Measurements from ENCODE around the gene GEMIN8. TPM values are rescaled to one million over a fixed set of nuclear protein-coding genes. Genes with fewer than 3 reads are reported as not detected.

The GEMIN8 gene
- total RNA-seq, 4 donors from 2014 or later: 8.6 to 22.1 (median 12.6) TPM

GRCh38 chrX:13968198-13968597, 61.5 kb downstream of the GEMIN8 start:
- Histone ChIP-seq H3K9me3 (no peaks in the 10 kb centered on the region), H3K4me1 (no peaks in the 10 kb centered on the region), H3K4me3 (no peak overlapping the region), H3K27me3 (no peaks in the 10 kb centered on the region), H3K36me3 (no peaks in the 10 kb centered on the region), H3K27ac (no peak overlapping the region)
- TF ChIP-seq POLR2AphosphoS5 (IDR thresholded peaks at IDR 0.05) (no peak), CTCF (IDR thresholded peaks at IDR 0.05) (no peak), EP300 (IDR thresholded peaks at IDR 0.05; ENCODE audit: low read depth) (no peak), POLR2A (IDR thresholded peaks at IDR 0.05) (no peak)
- intact Hi-C loops (cut with DNase I; ENCODE audit: low total_unique reads): no loop called here
- no peak for DNase-seq
- WGBS, 2 donors (ENCODE audit: low coverage in 1 of 2): 85 to 100% methylated on average over 1 to 4 of the region's 4 CpGs
- in situ Hi-C loops (cut with MboI; ENCODE audit: low pct_ligation_motif_present in 1 of 4, low pct_unique_long_range_greater_than_20kb in 1 of 4, low sequenced_read_pairs in 3 of 4): no loop called here

- no peak for TF ChIP-seq POLR2AphosphoS5 (IDR thresholded peaks at IDR 0.05)
- no peak for TF ChIP-seq EP300 (IDR thresholded peaks at IDR 0.05; ENCODE audit: low read depth)
- no peak for TF ChIP-seq CTCF (IDR thresholded peaks at IDR 0.05)
- Histone ChIP-seq H3K4me3 (no peak overlapping the region), H3K27ac (no peak overlapping the region), H3K36me3 (no peaks in the 10 kb centered on the region), H3K9me3 (no peaks in the 10 kb centered on the region), H3K27me3 (no peaks in the 10 kb centered on the region), H3K4me1 (no peaks in the 10 kb centered on the region)
- DNase-seq: no peak
- 86% methylated on average over 9 of the region's 9 CpGs; no CpG with 5 or more reads in 1 of the 2 donors for WGBS, 2 donors (ENCODE audit: low coverage in 1 of 2)
- intact Hi-C loops (cut with DNase I; ENCODE audit: low total_unique reads) (no loop called here), in situ Hi-C loops (cut with MboI; ENCODE audit: low pct_ligation_motif_present in 1 of 4, low pct_unique_long_range_greater_than_20kb in 1 of 4, low sequenced_read_pairs in 3 of 4) (no loop called here)
Measured at GRCh38 chrX:13967636-13968035, 62.1 kb downstream of the GEMIN8 start.

- in situ Hi-C loops (cut with MboI; ENCODE audit: low pct_ligation_motif_present in 1 of 4, low pct_unique_long_range_greater_than_20kb in 1 of 4, low sequenced_read_pairs in 3 of 4): no loop called here
- no peak for DNase-seq
- no peaks in the 10 kb centered on the region for H3K27me3 ChIP-seq
- intact Hi-C loops (cut with DNase I; ENCODE audit: low total_unique reads): no loop called here
- H3K27ac ChIP-seq: no peak overlapping the region
- no peak for TF ChIP-seq POLR2A (IDR thresholded peaks at IDR 0.05)
- no peak for TF ChIP-seq CTCF (IDR thresholded peaks at IDR 0.05)
- no peak for TF ChIP-seq POLR2AphosphoS5 (IDR thresholded peaks at IDR 0.05)
- TF ChIP-seq EP300 (IDR thresholded peaks at IDR 0.05; ENCODE audit: low read depth): no peak
- H3K9me3 ChIP-seq: no peaks in the 10 kb centered on the region
- 88 to 90% methylated on average over 5 of the region's 5 CpGs for WGBS, 2 donors (ENCODE audit: low coverage in 1 of 2)
- H3K4me1 ChIP-seq: no peaks in the 10 kb centered on the region
- H3K4me3 ChIP-seq: no peak overlapping the region
- no peaks in the 10 kb centered on the region for H3K36me3 ChIP-seq
Measured at GRCh38 chrX:13966793-13967125, 62.9 kb downstream of the GEMIN8 start.

GRCh38 chrX:13966071-13966792, 63.5 kb downstream of the GEMIN8 start:
- intact Hi-C loops (cut with DNase I; ENCODE audit: low total_unique reads) (no loop called here), in situ Hi-C loops (cut with MboI; ENCODE audit: low pct_ligation_motif_present in 1 of 4, low pct_unique_long_range_greater_than_20kb in 1 of 4, low sequenced_read_pairs in 3 of 4) (no loop called here)
- 79 to 100% methylated on average over 1 to 10 of the region's 10 CpGs for WGBS, 2 donors (ENCODE audit: low coverage in 1 of 2)
- Histone ChIP-seq H3K4me3 (no peak overlapping the region), H3K27me3 (no peaks in the 10 kb centered on the region), H3K27ac (no peak overlapping the region), H3K9me3 (no peaks in the 10 kb centered on the region), H3K4me1 (no peaks in the 10 kb centered on the region), H3K36me3 (no peaks in the 10 kb centered on the region)
- TF ChIP-seq POLR2A (IDR thresholded peaks at IDR 0.05): no peak
- TF ChIP-seq POLR2AphosphoS5 (IDR thresholded peaks at IDR 0.05): no peak
- no peak for TF ChIP-seq EP300 (IDR thresholded peaks at IDR 0.05; ENCODE audit: low read depth)
- TF ChIP-seq CTCF (IDR thresholded peaks at IDR 0.05): no peak
- no peak for DNase-seq

All from transverse colon (tissue), 4 donors.